Astrocyte (in vitro differentiated cells and primary cell): ENCODE data around the gene SLC37A1. TPM values are rescaled to one million over a fixed set of nuclear protein-coding genes. Genes with fewer than 3 reads are reported as not detected.

Source experiments
- DNase-seq: peaks from one replicate; pipeline ENCODE4 v3.0.0-alpha.2; 2010; ENCODE audit warnings: low read depth
- FAIRE-seq: peaks from 2 replicates; lab custom pipeline; 2011; peaks lifted over from hg19 to GRCh38; lab: Jason Lieb, UNC
- H2AFZ ChIP-seq: 2 replicates; pipeline ENCODE4 v1.6.0; 2012; ENCODE audit warnings: low read depth, low read length, inconsistent platforms
- H3K27ac ChIP-seq: 2 replicates; pipeline ENCODE4 v1.5.1; 2011; ENCODE audit warnings: low read depth, low read length, inconsistent platforms
- H3K27me3 ChIP-seq: 2 replicates; pipeline ENCODE4 v1.6.0; 2011; ENCODE audit warnings: low read length, inconsistent platforms; ENCODE audit not compliant: insufficient read depth
- H3K36me3 ChIP-seq: 2 replicates; pipeline ENCODE4 v1.5.1; 2011; ENCODE audit warnings: low read length, inconsistent platforms; ENCODE audit not compliant: insufficient read depth
- H3K4me1 ChIP-seq: 2 replicates; pipeline ENCODE4 v1.5.1; 2011; ENCODE audit warnings: low read length, inconsistent platforms; ENCODE audit not compliant: insufficient read depth
- H3K4me2 ChIP-seq: 2 replicates; pipeline ENCODE4 v1.6.0; 2012; ENCODE audit warnings: low read length, inconsistent platforms
- H3K4me3 ChIP-seq: 2 replicates; pipeline ENCODE4 v1.5.1; 2011; ENCODE audit warnings: low read depth, mild to moderate bottlenecking, low read length, inconsistent platforms; ENCODE audit not compliant: insufficient read depth
- H3K79me2 ChIP-seq: 2 replicates; pipeline ENCODE4 v1.6.0; 2012; ENCODE audit warnings: mild to moderate bottlenecking, low read length, inconsistent platforms; ENCODE audit not compliant: insufficient read depth
- H3K9ac ChIP-seq: 2 replicates; pipeline ENCODE4 v1.6.0; 2012; ENCODE audit warnings: mild to moderate bottlenecking, low read length, inconsistent platforms
- H3K9me3 ChIP-seq: 2 replicates; pipeline ENCODE4 v1.5.1; 2012; ENCODE audit warnings: low read depth, mild to moderate bottlenecking, low read length, inconsistent platforms; ENCODE audit not compliant: insufficient read depth
- H4K20me1 ChIP-seq: 2 replicates; pipeline ENCODE4 v1.6.0; 2012; ENCODE audit warnings: low read length, inconsistent platforms; ENCODE audit not compliant: insufficient read depth
- H3K27ac Mint-ChIP-seq: one replicate; pipeline ENCODE4 v1.8.0; 2021; ENCODE audit warnings: mild to moderate bottlenecking, mixed read lengths; ENCODE audit not compliant: unreplicated experiment
- H3K27me3 Mint-ChIP-seq: one replicate; pipeline ENCODE4 v1.8.0; 2021; ENCODE audit warnings: low read depth, mixed read lengths; ENCODE audit not compliant: unreplicated experiment
- H3K36me3 Mint-ChIP-seq: one replicate; pipeline ENCODE4 v1.8.0; 2021; ENCODE audit warnings: low read depth, mixed read lengths; ENCODE audit not compliant: unreplicated experiment
- H3K4me1 Mint-ChIP-seq: one replicate; pipeline ENCODE4 v1.8.0; 2021; ENCODE audit warnings: low read depth, mixed read lengths; ENCODE audit not compliant: unreplicated experiment
- H3K4me3 Mint-ChIP-seq: one replicate; pipeline ENCODE4 v1.8.0; 2021; ENCODE audit warnings: mild to moderate bottlenecking, moderate library complexity, mixed read lengths; ENCODE audit not compliant: unreplicated experiment
- H3K9me3 Mint-ChIP-seq: one replicate; pipeline ENCODE4 v1.8.0; 2021; ENCODE audit warnings: mild to moderate bottlenecking, mixed read lengths; ENCODE audit not compliant: unreplicated experiment
- CTCF ChIP-seq: IDR thresholded peaks from 2 replicates; pipeline ENCODE4 v1.5.1; 2011; ENCODE audit warnings: low read depth, mild to moderate bottlenecking, inconsistent platforms, low read length, moderate library complexity; ENCODE audit not compliant: insufficient read depth
- EZH2 ChIP-seq: IDR thresholded peaks from 2 replicates; pipeline ENCODE4 v1.6.1; 2012; ENCODE audit warnings: mild to moderate bottlenecking, low read length, inconsistent platforms; ENCODE audit not compliant: insufficient read depth
- total RNA-seq: library from RNA; stranded (reverse); gene quantifications from 2 replicates; pipeline ENCODE4 v1.2.1, GENCODE V29; 2021

SLC37A1 gene
- total RNA-seq, 1 donor from 2014 or later, result 6.9 TPM

- no peak overlapping the region for H2AFZ ChIP-seq
- DNase-seq, result no peak
- peaks cover 18% of the 10 kb centered on the region for H3K27me3 Mint-ChIP-seq
- no peak overlapping the region for H3K4me3 ChIP-seq
- no peaks in the 10 kb centered on the region for H4K20me1 ChIP-seq
- no peak overlapping the region for H3K27ac ChIP-seq
- FAIRE-seq, result no peak
- no peaks in the 10 kb centered on the region for H3K36me3 Mint-ChIP-seq
- H3K27me3 ChIP-seq, result no peaks in the 10 kb centered on the region
- H3K9me3 ChIP-seq, result peaks cover 2% of the 10 kb centered on the region
- H3K79me2 ChIP-seq, result no peaks in the 10 kb centered on the region
- H3K4me1 Mint-ChIP-seq, result no peaks in the 10 kb centered on the region
- TF ChIP-seq EZH2 (no peak), CTCF (no peak)
- H3K4me2 ChIP-seq, result no peak overlapping the region
- no peak overlapping the region for H3K4me3 Mint-ChIP-seq
- no peak overlapping the region for H3K27ac Mint-ChIP-seq
- no peaks in the 10 kb centered on the region for H3K36me3 ChIP-seq
- H3K4me1 ChIP-seq, result no peaks in the 10 kb centered on the region
- no peak overlapping the region for H3K9ac ChIP-seq
- peaks cover 20% of the 10 kb centered on the region for H3K9me3 Mint-ChIP-seq
Measured at GRCh38 chr21:42609811-42610210, 96.2 kb downstream of the SLC37A1 start.

GRCh38 chr21:42611852-42612251 is 98.2 kb downstream of the SLC37A1 start:
- H3K9me3 Mint-ChIP-seq, result peaks cover 9% of the 10 kb centered on the region
- peaks cover 12% of the 10 kb centered on the region for H3K27me3 Mint-ChIP-seq
- Histone ChIP-seq H3K4me2 (no peak overlapping the region), H2AFZ (no peak overlapping the region), H3K9me3 (no peaks in the 10 kb centered on the region), H3K36me3 (no peaks in the 10 kb centered on the region), H3K27me3 (peaks cover 6% of the 10 kb centered on the region), H4K20me1 (no peaks in the 10 kb centered on the region), H3K4me1 (no peaks in the 10 kb centered on the region), H3K27ac (no peak overlapping the region), H3K9ac (no peak overlapping the region), H3K4me3 (no peak overlapping the region), H3K79me2 (no peaks in the 10 kb centered on the region)
- no peak overlapping the region for H3K4me3 Mint-ChIP-seq
- TF ChIP-seq CTCF, result no peak
- no peak for TF ChIP-seq EZH2
- H3K27ac Mint-ChIP-seq, result no peak overlapping the region
- no peak for FAIRE-seq
- H3K36me3 Mint-ChIP-seq, result no peaks in the 10 kb centered on the region
- DNase-seq, result no peak
- H3K4me1 Mint-ChIP-seq, result no peaks in the 10 kb centered on the region

- no peaks in the 10 kb centered on the region for H4K20me1 ChIP-seq
- no peak for FAIRE-seq
- H2AFZ ChIP-seq, result no peak overlapping the region
- H3K4me2 ChIP-seq, result no peak overlapping the region
- H3K27me3 Mint-ChIP-seq, result peaks cover 8% of the 10 kb centered on the region
- H3K36me3 Mint-ChIP-seq, result no peaks in the 10 kb centered on the region
- H3K9me3 ChIP-seq, result no peaks in the 10 kb centered on the region
- H3K4me1 Mint-ChIP-seq, result no peaks in the 10 kb centered on the region
- no peaks in the 10 kb centered on the region for H3K4me1 ChIP-seq
- H3K4me3 Mint-ChIP-seq, result no peak overlapping the region
- H3K9me3 Mint-ChIP-seq, result peaks cover 5% of the 10 kb centered on the region
- TF ChIP-seq CTCF, result no peak
- TF ChIP-seq EZH2, result no peak
- H3K27ac ChIP-seq, result no peak overlapping the region
- H3K4me3 ChIP-seq, result no peak overlapping the region
- no peak for DNase-seq
- H3K9ac ChIP-seq, result no peak overlapping the region
- H3K79me2 ChIP-seq, result no peaks in the 10 kb centered on the region
- H3K36me3 ChIP-seq, result no peaks in the 10 kb centered on the region
- H3K27ac Mint-ChIP-seq, result no peak overlapping the region
- H3K27me3 ChIP-seq, result peaks cover 6% of the 10 kb centered on the region
Measured at GRCh38 chr21:42612390-42612789, 98.7 kb downstream of the SLC37A1 start.
